ENCODE results near the gene EPB41L4B.
"Not testable (repeated sequence)": the region's sequence is repeated elsewhere in the genome, so short reads cannot be mapped to it uniquely, and the experiment has no call there.

Gene EPB41L4B

DNA sequence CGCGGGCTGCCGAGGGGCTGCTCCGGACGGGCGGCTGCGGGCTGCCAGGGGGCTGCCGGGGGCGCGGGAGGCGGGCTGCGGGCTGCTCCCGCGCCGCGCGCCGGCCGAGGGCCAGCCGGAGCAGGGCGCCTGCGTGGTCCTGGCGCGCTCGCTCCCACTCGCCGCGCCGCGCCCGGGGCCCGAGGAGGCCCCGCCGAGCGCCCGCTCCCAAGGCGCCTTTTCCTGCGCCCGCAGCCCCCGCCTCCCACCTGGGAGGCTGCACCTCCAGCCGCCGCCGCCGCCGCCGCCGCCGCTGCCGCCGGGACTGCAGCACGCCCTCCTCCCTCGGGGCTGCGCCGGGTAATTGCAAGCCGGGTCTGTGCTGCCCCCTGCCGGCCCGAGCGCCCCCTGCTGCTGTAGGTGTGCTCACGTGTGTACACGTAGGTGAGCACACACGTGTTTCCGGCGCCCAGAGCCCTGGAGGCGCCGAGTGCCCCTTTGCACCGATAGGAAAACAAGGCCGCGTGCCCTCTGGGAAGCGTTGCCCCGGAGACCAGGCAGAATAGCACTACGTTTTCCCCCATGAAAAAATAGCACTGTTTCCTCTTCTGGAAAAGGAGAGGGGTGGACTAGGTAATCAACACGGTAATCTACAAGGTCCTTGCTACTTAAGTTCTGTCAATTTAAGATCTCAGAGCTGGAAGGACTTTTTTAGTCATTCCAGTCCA is at the start of gene EPB41L4B:
Gene EPB41L4B, minus strand, starts transcription at position 318 of the 707 bp plus-strand sequence. CDS start 613 bp downstream, outside the sequence.
- peak; percentile 82 for DNase-seq

- DNase-seq: no peak
Observed at GRCh38 chr9:109369285-109369684, 48.4 kb upstream of the EPB41L4B start.

- no peak for DNase-seq
Observed at GRCh38 chr9:109360771-109361170, 39.9 kb upstream of the EPB41L4B start.

- not testable (repeated sequence) for DNase-seq
Observed at GRCh38 chr9:109358968-109359603, 38.2 kb upstream of the EPB41L4B start.

DNA sequence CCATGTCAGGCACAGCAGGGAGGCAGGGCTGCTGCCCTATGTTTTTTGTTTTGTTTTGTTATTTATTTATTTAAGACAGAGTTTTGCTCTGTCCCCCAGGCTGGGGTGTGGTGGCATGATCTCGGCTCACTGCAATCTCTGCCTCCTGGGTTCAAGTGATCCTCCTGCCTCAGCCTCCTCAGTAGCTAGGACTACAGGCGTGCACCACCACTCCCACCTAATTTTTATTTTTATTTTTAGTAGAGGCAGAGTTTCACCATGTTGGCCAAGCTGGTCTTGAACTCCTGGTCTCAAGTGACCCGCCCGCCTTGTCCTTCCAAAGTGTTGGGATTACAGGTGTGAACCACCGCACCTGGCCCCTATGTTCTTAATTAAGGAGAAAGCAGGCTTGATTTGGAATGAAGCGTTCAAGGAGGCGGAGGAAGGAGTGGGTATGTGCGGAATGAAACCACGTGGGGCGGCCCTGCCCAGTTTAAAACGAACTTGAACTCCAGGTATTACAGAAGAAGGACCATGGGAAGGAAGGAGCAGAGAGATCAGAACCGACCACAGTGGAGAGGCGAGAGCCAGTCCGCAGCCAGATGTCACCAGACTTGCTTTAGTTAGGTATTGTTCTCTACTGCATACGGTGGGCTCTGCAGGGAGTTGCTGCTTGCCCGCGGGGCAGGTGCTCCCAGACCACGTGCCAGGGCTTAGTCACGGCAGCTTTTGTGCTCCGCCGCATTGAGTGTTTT is 34.9 kb upstream of the EPB41L4B start:
- no peak for DNase-seq

GRCh38 chr9:109354190-109354589 is 33.3 kb upstream of the EPB41L4B start:
- no peak for DNase-seq

DNA sequence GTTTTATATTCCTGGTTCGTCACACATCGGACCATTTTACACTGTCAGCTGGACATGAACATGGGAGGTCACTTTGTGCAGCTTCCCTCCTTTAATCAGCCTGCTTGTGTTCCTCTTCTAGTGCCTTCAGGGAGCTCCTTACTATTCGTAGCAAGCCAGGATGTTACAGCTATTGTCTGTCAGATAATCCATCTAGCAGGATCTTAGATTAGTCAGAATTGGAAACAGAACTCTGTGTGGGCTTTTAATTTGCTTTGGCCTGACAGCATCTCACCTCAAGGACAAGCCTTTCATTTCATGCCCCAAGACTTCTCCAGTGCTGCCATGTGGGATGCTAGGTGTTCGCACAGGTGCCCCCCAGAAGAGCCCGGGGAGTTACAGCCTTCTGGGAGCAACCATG is 30.2 kb upstream of the EPB41L4B start:
- DNase-seq: no peak

DNA sequence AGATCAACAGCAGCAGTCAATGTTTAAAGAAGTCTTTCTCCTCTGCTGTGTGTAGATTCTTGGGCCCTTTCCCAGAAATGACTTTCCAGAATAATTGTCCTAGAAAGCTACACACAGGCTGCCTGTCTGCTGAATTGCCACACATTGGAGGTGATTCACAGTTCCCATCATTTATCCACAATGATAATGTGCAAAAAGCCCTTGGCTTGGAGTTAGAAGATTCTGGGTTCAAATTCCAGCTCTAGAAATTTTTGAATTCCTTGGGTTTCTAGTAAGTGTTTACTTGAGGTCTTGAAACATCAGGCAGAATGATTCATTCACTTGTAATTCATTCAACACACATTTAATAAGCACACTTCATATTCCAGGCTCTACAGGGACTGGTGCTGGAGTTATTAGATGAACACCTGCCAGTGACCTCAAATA is 28.6 kb upstream of the EPB41L4B start:
- no peak for DNase-seq

DNA sequence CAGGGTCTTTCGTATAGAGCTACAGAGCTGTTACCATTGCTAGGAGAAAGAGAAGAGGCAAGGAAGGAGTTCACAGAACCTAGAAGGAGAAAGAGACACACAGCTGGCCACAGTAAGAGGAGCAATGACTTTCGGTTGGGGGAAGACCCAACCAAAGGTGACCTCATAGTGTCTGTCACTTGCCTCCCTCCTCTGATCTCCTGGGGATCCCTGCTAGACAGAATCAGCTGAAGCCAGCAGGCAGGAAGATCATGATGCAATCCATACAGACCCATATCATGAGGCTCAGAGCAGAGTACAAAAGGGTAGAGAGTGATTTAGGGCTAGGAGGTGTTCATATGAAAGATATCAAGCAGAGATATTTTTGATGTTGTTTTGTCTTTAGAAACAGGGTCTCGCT is 26.0 kb upstream of the EPB41L4B start:
- no peak for DNase-seq

DNA sequence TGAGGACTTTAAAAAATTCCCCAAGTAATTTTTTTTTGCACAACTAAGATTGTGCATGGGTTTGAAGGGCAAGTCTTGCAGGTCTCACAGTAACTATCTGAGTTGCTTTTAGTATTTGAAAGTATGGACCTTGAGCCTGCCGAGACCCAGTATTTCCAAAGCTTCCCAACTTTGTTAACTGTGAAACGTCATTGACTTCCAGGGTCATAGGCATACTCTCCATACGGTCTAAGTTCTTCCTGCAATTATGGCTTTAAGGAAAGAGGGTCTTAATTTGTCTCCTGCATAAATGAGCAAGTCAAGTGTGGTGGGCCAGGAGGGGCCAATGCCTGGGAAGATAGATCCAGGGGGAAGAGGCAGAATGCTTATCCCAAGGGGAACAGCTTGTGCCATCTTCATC is 24.0 kb upstream of the EPB41L4B start:
- DNase-seq: no peak

- DNase-seq: no peak
Observed at GRCh38 chr9:109342878-109343277, 22.0 kb upstream of the EPB41L4B start.

- no peak for DNase-seq
Observed at GRCh38 chr9:109341561-109341960, 20.7 kb upstream of the EPB41L4B start.

DNA sequence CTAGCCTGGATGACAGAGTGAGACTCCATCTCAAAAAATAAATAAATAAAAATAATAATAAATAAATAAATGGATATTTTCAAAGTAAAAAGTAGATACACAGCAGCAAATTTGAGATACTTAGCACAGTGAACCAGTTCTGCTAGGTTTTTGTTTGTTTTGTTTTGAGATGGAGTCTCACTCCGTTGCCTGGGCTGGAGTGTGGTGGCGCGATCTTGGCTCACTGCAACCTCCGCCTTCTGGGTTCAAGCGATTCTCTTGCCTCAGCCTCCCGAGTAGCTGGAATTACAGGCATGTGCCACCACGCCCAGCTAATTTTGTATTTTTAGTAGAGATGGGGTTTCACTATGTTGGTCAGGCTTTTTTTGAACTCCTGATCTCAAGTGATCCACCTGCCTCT is 20.1 kb upstream of the EPB41L4B start:
- not testable (repeated sequence) for DNase-seq

DNA sequence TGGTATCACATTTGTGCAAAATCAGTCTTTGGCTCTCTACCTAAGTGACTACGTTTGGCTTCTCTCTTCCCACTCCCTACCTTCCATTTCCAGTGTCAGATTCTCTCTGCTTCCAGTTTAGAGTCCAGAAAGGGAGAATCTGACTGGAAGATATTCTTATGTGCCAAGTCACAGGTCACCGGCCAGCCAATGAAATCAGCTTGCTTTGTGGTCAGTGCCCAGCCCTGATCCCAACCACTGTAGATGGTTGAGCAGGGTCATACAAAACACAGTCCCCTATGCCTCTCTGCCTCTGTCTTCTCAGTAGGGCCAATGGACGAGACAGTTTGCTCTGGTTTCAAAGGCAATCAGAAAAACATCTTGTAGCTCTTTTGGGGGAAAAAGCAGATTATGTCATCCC is 15.6 kb upstream of the EPB41L4B start:
- no peak for DNase-seq

DNA sequence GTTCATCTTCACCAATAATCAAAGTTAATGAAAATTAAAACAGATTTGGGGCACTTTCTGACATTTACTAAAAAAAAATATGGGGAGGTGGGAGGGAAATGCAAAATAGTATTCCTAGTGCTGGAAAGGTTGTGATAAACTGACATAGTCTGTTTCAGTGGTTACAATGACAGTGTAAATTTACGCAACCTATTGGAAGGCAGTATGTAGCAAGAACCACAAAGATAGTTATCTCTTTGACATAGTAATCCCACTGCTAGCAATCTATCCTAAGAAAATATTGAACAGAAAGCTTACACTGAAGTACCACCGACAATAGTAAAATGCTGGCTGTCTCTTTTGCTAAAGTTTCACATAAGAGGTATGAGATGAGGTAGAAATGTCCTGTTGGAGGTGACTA is 15.1 kb upstream of the EPB41L4B start:
- DNase-seq: no peak

GRCh38 chr9:109335121-109335520 is 14.3 kb upstream of the EPB41L4B start:
- no peak for DNase-seq

GRCh38 chr9:109331353-109331752 is 10.5 kb upstream of the EPB41L4B start:
- DNase-seq: no peak

DNA sequence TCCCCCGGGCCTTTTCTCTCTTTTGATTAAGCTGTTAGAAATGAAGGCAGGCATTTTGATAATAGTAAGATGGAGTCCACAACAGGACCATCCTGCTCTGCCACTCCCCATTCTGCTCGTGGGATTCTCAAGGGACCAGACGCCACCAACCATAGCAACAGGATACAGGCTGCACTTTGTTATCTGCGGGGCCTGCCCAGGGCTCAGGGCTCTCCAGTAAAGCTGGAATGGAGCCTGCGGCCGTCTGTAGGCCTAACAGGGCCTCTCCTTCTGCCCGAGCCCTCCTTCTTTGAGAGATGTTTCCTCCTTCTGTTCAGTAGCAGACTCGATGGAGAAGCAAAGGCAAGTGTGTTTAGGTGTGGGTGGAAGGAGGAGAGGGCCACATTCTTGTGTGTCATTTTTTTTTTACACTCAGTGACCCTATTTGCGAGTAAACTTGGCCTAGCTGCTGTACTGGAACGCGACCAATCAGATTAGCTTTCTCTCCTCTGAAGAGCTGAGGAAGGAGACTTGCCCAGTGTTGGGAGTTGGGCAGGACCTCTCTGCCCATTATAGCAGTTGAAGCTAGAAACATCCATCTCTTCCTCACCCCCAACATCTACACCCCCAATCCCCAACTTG is 8.9 kb upstream of the EPB41L4B start:
- DNase-seq: no peak

GRCh38 chr9:109328978-109329637 is 8.2 kb upstream of the EPB41L4B start:
- DNase-seq: no peak

DNA sequence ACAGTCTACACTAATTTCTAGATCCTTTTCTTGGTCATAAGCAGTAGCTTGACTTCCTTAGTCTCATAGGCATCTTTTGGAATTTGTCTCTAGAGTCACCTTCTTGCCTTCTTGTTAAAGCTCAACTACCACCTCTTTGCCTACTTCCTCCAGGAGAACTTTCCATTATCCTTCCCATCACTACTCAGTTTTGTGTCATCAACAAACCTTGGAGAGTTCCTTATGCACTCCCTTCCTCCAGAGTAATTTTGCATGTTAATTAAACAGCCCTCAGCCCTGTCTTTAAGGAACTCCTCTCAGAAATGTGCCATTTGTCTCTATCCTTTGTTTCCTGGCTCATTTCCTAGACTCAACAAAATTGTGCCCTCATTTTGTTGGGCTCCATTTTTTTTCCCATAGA is 4.2 kb upstream of the EPB41L4B start:
- DNase-seq: no peak

DNA sequence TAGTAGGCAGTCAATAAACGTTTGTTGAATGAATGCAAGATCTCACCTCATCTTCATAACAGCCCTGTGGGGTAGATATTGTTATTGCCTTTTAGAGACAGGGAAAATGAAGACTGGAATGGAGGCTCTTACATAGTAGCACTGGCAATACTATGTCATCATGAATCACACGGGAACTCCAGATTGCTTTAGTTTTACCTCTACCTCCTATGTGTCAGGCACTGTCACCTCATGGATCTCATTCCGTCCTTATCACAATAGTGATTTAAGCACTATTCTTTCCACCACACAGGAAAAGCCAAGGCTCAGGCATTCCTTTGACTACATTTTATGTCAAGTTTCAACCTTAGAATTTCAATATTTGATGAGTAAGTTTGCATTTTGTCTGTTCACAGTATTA is 2.9 kb upstream of the EPB41L4B start:
- no peak for DNase-seq

DNA sequence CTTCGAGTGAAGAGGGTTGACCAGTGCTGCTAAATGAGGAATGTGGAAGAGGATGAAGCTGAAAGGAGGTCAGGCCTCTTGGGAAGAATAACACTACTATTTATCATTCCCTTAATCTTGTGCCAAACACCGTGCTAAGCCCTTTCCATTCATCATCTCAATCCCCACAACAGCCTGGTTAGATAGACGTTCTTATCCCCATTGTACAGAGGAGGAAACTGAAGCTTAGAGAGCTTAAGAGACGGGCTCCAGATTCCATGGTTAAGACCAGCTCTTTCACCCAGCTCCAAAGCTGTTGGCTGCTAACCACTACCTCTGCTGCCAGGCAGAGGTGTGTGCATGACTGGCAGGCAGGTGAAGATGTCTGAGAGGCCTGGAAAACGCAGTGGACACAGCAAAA is 868 bp upstream of the EPB41L4B start:
- no peak for DNase-seq

DNA sequence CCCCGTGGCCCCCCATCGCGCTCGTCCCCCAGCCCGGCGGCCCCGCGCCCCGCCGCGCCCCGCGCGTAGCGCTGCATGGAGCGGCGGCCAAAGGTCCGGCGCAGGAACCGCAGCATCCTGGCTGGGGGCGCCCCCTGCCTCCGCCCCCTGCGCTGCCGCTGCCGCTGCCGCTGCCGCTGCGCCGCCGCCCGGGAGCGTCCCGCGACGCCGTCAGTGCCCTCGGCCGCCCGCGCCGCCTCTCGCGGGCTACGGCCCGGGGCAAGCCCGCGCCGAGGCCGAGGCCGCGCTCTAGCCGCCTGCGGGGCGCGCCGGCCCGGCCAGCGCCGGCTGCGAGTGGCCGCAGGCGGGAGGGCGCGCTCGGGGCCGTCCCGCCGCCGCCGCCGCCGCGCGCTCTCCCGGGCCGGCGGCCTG is 523 bp downstream of the EPB41L4B start:
- no peak for DNase-seq

All from NCI-H2081 treated with DMSO at 0.1 percent for 48 hours (cell line).